Osteoblast (primary cell): Measurements from ENCODE around the gene HOXA10. TPM values are rescaled to one million over a fixed set of nuclear protein-coding genes. Genes with fewer than 3 reads are reported as not detected.

ENCODE experiments used
- DNase-seq: peaks from one replicate; pipeline ENCODE4 v3.0.0; 2011; ENCODE audit warnings: low spot score, mixed read lengths; ENCODE audit not compliant: insufficient read length; ENCODE audit errors: missing footprints
- H2AFZ ChIP-seq: 2 replicates; pipeline ENCODE4 v1.6.0; 2011; ENCODE audit warnings: mild to moderate bottlenecking, low read length
- H3K27ac ChIP-seq: 2 replicates; pipeline ENCODE4 v1.5.1; 2011; ENCODE audit warnings: mild to moderate bottlenecking, low read depth, low read length, moderate library complexity
- H3K27me3 ChIP-seq: 2 replicates; pipeline ENCODE4 v1.6.0; 2012; ENCODE audit warnings: mild to moderate bottlenecking, control low read depth, inconsistent platforms, low read length, moderate library complexity; ENCODE audit not compliant: insufficient read depth
- H3K36me3 ChIP-seq: 2 replicates; pipeline ENCODE4 v1.5.1; 2011; ENCODE audit warnings: mild to moderate bottlenecking, low read length, control low read depth, moderate library complexity; ENCODE audit not compliant: insufficient read depth
- H3K4me1 ChIP-seq: 2 replicates; pipeline ENCODE4 v1.5.1; 2011; ENCODE audit warnings: mild to moderate bottlenecking, low read length, control low read depth, moderate library complexity; ENCODE audit not compliant: insufficient read depth
- H3K4me2 ChIP-seq: 2 replicates; pipeline ENCODE4 v1.6.0; 2011; ENCODE audit warnings: mild to moderate bottlenecking, low read length; ENCODE audit not compliant: insufficient read depth
- H3K4me3 ChIP-seq: fragments of 200-600 bp; sonication (generic); 3 replicates; pipeline ENCODE4 v1.5.1; 2012; ENCODE audit warnings: mild to moderate bottlenecking, low read length, inconsistent platforms; ENCODE audit not compliant: insufficient read depth
- H3K79me2 ChIP-seq: 2 replicates; pipeline ENCODE4 v1.6.0; 2012; ENCODE audit warnings: mild to moderate bottlenecking, low read length, control low read depth, inconsistent platforms; ENCODE audit not compliant: insufficient read depth
- H3K9me3 ChIP-seq: 2 replicates; pipeline ENCODE4 v1.5.1; 2011; ENCODE audit warnings: low read depth, low read length, control low read depth
- H4K20me1 ChIP-seq: 2 replicates; pipeline ENCODE4 v1.6.0; 2012; ENCODE audit warnings: mild to moderate bottlenecking, low read length, control low read depth; ENCODE audit not compliant: insufficient read depth
- CTCF ChIP-seq: IDR thresholded peaks from 2 replicates; pipeline ENCODE4 v1.5.1; 2011; ENCODE audit warnings: mild to moderate bottlenecking, low read depth, low read length, moderate library complexity; ENCODE audit errors: extremely low read depth
- total RNA-seq: library from RNA; depleted of rRNA; stranded (reverse); fragments of >200 nt; gene quantifications from 2 replicates; pipeline ENCODE4 v1.2.3, GENCODE V29; 2012

The HOXA10 gene
- total RNA-seq, 1 donor: 43.1 TPM

GRCh38 chr7:27148031-27148755, 25.9 kb downstream of the HOXA10 start:
- Histone ChIP-seq H3K4me1 (peaks cover 44% of the 10 kb centered on the region), H3K27me3 (no peaks in the 10 kb centered on the region), H3K36me3 (peaks cover 35% of the 10 kb centered on the region), H3K4me3 (peak overlapping the region; percentile 93), H2AFZ (peak overlapping the region; percentile 77), H3K9me3 (no peaks in the 10 kb centered on the region), H4K20me1 (peaks cover 13% of the 10 kb centered on the region), H3K79me2 (peaks cover 96% of the 10 kb centered on the region), H3K4me2 (peak overlapping the region; percentile 99), H3K27ac (peak overlapping the region; percentile 88)
- peak; percentile 92 for DNase-seq
- no peak for TF ChIP-seq CTCF

GRCh38 chr7:27147199-27148030, 26.7 kb downstream of the HOXA10 start, which contains the start of gene HOXA6:
TSS of gene HOXA6 (minus strand) at chr7:27147774. CDS start at chr7:27147749, 25 bp downstream.
- TF ChIP-seq CTCF: no peak
- Histone ChIP-seq H3K4me1 (peaks cover 37% of the 10 kb centered on the region), H3K79me2 (peaks cover 98% of the 10 kb centered on the region), H3K4me3 (peak within 1 kb of the TSS; percentile 93), H3K4me2 (peak within 1 kb of the TSS; percentile 99), H3K27ac (peak within 1 kb of the TSS; percentile 88), H4K20me1 (peaks cover 13% of the 10 kb centered on the region), H3K36me3 (peaks cover 38% of the 10 kb centered on the region), H2AFZ (peak within 1 kb of the TSS; percentile 81), H3K27me3 (no peaks in the 10 kb centered on the region), H3K9me3 (no peaks in the 10 kb centered on the region)
- DNase-seq: peak; percentile 93

- no peaks in the 10 kb centered on the region for H3K27me3 ChIP-seq
- peaks cover 39% of the 10 kb centered on the region for H3K36me3 ChIP-seq
- no peak overlapping the region for H2AFZ ChIP-seq
- no peaks in the 10 kb centered on the region for H3K9me3 ChIP-seq
- no peak for TF ChIP-seq CTCF
- H3K4me2 ChIP-seq: peak overlapping the region; percentile 99
- peak overlapping the region; percentile 88 for H3K27ac ChIP-seq
- H4K20me1 ChIP-seq: peaks cover 13% of the 10 kb centered on the region
- peaks cover 35% of the 10 kb centered on the region for H3K4me1 ChIP-seq
- peaks cover 99% of the 10 kb centered on the region for H3K79me2 ChIP-seq
- peak overlapping the region; percentile 93 for H3K4me3 ChIP-seq
- peak; percentile 76 for DNase-seq
Observed at GRCh38 chr7:27146491-27147198, 27.5 kb downstream of the HOXA10 start.
